NT2/D1 (cell line): ENCODE results near the gene FOXI2.

Experiments used
- DNase-seq: peaks from one replicate; pipeline ENCODE4 v3.0.0-alpha.2; 2011; ENCODE audit warnings: low read depth, low spot score
- H3K27me3 ChIP-seq: 2 replicates; pipeline ENCODE4 v1.6.0; 2011; ENCODE audit warnings: mild to moderate bottlenecking; ENCODE audit not compliant: insufficient read length, insufficient read depth
- H3K36me3 ChIP-seq: 2 replicates; pipeline ENCODE4 v1.6.1; 2011; ENCODE audit warnings: mild to moderate bottlenecking, low read length, mixed read lengths; ENCODE audit not compliant: insufficient read depth, insufficient read length
- H3K4me1 ChIP-seq: 2 replicates; pipeline ENCODE4 v1.5.1; 2011; ENCODE audit not compliant: insufficient read depth, insufficient read length
- H3K4me3 ChIP-seq: 2 replicates; pipeline ENCODE4 v1.5.1; 2011; ENCODE audit warnings: low read depth; ENCODE audit not compliant: insufficient read length
- H3K9ac ChIP-seq: 2 replicates; pipeline ENCODE4 v1.6.0; 2011; ENCODE audit warnings: low read depth; ENCODE audit not compliant: insufficient read length
- H3K9me3 ChIP-seq: 2 replicates; pipeline ENCODE4 v1.5.1; 2011; ENCODE audit warnings: mild to moderate bottlenecking, low read length; ENCODE audit not compliant: insufficient read depth
- SUZ12 ChIP-seq: IDR thresholded peaks from 2 replicates; pipeline ENCODE4 v1.6.1; 2011; ENCODE audit not compliant: insufficient read length, insufficient read depth; ENCODE audit errors: extremely low read depth
- YY1 ChIP-seq: IDR thresholded peaks from 2 replicates; pipeline ENCODE4 v1.6.1; 2011; ENCODE audit not compliant: insufficient read length, insufficient read depth
- ZNF274 ChIP-seq: IDR thresholded peaks from 2 replicates; pipeline ENCODE4 v1.6.1; 2011; ENCODE audit warnings: mild to moderate bottlenecking, low read depth, low read length

FOXI2 gene

GRCh38 chr10:127776816-127777215 is 39.8 kb downstream of the FOXI2 start:
- H3K4me1 ChIP-seq: no peaks in the 10 kb centered on the region

GRCh38 chr10:127781412-127781811 is 44.4 kb downstream of the FOXI2 start:
- Histone ChIP-seq H3K27me3 (no peaks in the 10 kb centered on the region), H3K9me3 (0 out of 2 replicates have a peak, but pooled peaks cover 4% of the 10 kb centered on the region), H3K36me3 (no peaks in the 10 kb centered on the region), H3K4me3 (no peak overlapping the region), H3K9ac (no peak overlapping the region), H3K4me1 (no peaks in the 10 kb centered on the region)
- no peak for DNase-seq
- no peak for TF ChIP-seq SUZ12
- TF ChIP-seq ZNF274: no peak
- no peak for TF ChIP-seq YY1

More at GRCh38 chr10:127776816-127777215, 39.8 kb downstream of the FOXI2 start:
- no peaks in the 10 kb centered on the region for H3K36me3 ChIP-seq
- no peaks in the 10 kb centered on the region for H3K9me3 ChIP-seq
- H3K27me3 ChIP-seq: no peaks in the 10 kb centered on the region
- DNase-seq: no peak
- no peak for TF ChIP-seq YY1
- TF ChIP-seq SUZ12: no peak
- no peak for TF ChIP-seq ZNF274
- H3K9ac ChIP-seq: no peak overlapping the region
- no peak overlapping the region for H3K4me3 ChIP-seq

- H3K36me3 ChIP-seq: no peaks in the 10 kb centered on the region
- H3K27me3 ChIP-seq: no peaks in the 10 kb centered on the region
- no peak overlapping the region for H3K9ac ChIP-seq
- TF ChIP-seq ZNF274 (no peak), SUZ12 (no peak), YY1 (no peak)
- H3K4me3 ChIP-seq: no peak overlapping the region
- DNase-seq: no peak
- H3K9me3 ChIP-seq: peaks cover 4% of the 10 kb centered on the region; the same call in 1 of the 2 replicates
- H3K4me1 ChIP-seq: no peaks in the 10 kb centered on the region
Observed at GRCh38 chr10:127787873-127788272, 50.9 kb downstream of the FOXI2 start.

GRCh38 chr10:127790066-127790624 is 53.2 kb downstream of the FOXI2 start:
- DNase-seq: no peak
- TF ChIP-seq ZNF274: no peak
- TF ChIP-seq SUZ12: no peak
- no peak for TF ChIP-seq YY1

More at GRCh38 chr10:127790066-127790624, 53.2 kb downstream of the FOXI2 start:
- Histone ChIP-seq H3K4me1 (no peaks in the 10 kb centered on the region), H3K9me3 (no peaks in the 10 kb centered on the region; the same call in 1 of the 2 replicates), H3K36me3 (no peaks in the 10 kb centered on the region), H3K27me3 (no peaks in the 10 kb centered on the region), H3K4me3 (no peak overlapping the region), H3K9ac (no peak overlapping the region)
